K562 (cell line): ENCODE results near the gene PPM1N. TPM values are rescaled to one million over a fixed set of nuclear protein-coding genes. Genes with fewer than 3 reads are reported as not detected.

ENCODE experiments used
- BDP1 ChIP-seq: IDR thresholded peaks from 3 replicates; pipeline ENCODE4 v1.6.1; 2011; ENCODE audit not compliant: insufficient read length, insufficient read depth
- CREM ChIP-seq: IDR thresholded peaks from 2 replicates; pipeline ENCODE4 v1.6.1; 2014; ENCODE audit warnings: antibody characterized with exemption, low read depth
- ETV1 ChIP-seq: fragments of 450-650 bp; conservative IDR thresholded peaks from 2 replicates; pipeline ENCODE4 v1.6.1; 2016; ENCODE audit warnings: missing genetic modification characterization, control low read depth, low read depth, missing compliant biosample characterization
- FOXK2 ChIP-seq, 2 experiments: fragments of 450-650 bp; IDR thresholded peaks in 1 of 2; conservative IDR thresholded peaks in 1 of 2; 2 replicates each; pipeline ENCODE4 v1.6.1; 2016; ENCODE audit warnings: low read depth in 2 of 2, mild to moderate bottlenecking in 1 of 2
- RBBP5 ChIP-seq: fragments of 200-600 bp; sonication (generic); IDR thresholded peaks from 2 replicates; pipeline ENCODE4 v1.6.1; 2012; ENCODE audit warnings: borderline replicate concordance, mild to moderate bottlenecking, low read length, control low read depth, inconsistent platforms; ENCODE audit not compliant: insufficient read depth, poor library complexity, severe bottlenecking
- SP1 ChIP-seq: sonication (generic); formaldehyde crosslinking; IDR thresholded peaks from 2 replicates; pipeline ENCODE4 v1.8.1; 2022; ENCODE audit warnings: mild to moderate bottlenecking, missing genetic modification reagents
- SRF ChIP-seq, 2 experiments: fragments of 250-450, 450-650 bp in 1 of 2; sonication (Bioruptor Pico) in 1 of 2; sonication (generic) in 1 of 2; formaldehyde crosslinking; IDR thresholded peaks; 2 replicates each; pipeline versions ENCODE4 v1.5.0 to v1.5.1; 2020 to 2022; ENCODE audit warnings: mild to moderate bottlenecking in 1 of 2, missing genetic modification reagents in 1 of 2
- TAL1 ChIP-seq: fragments of 450-650 bp; IDR thresholded peaks from 2 replicates; pipeline ENCODE4 v1.6.1; 2016; ENCODE audit warnings: mild to moderate bottlenecking
- ZNF239 ChIP-seq: fragments of 250-450 bp; sonication (Bioruptor Pico); IDR thresholded peaks from 2 replicates; pipeline ENCODE4 v1.4.0; 2020; ENCODE audit warnings: mild to moderate bottlenecking
- ZNF431 ChIP-seq: sonication (generic); formaldehyde crosslinking; IDR thresholded peaks from 2 replicates; pipeline ENCODE4 v1.8.0; 2022; ENCODE audit warnings: mild to moderate bottlenecking, missing genetic modification reagents
- polyA plus RNA-seq, 8 experiments: library from polyadenylated mRNA; depleted of rRNA in 4 of 8; stranded (reverse) in 5 of 8; unstranded in 3 of 8; fragments of >200 nt; fragmentation: Nextera tagmentation in 2 of 8; fragmentation: Illumina TruSeq in 1 of 8; extraction: Ambion mirVana in 2 of 8; extraction: Trizol in 1 of 8; gene quantifications; 2 replicates each; pipeline versions ENCODE4 v1.2.1 to v1.2.3, GENCODE V29; 2011 to 2014; ENCODE audit warnings: inconsistent platforms in 1 of 8, missing spikeins in 1 of 8
- total RNA-seq, 7 experiments: library from RNA; depleted of rRNA in 6 of 7; stranded (reverse); fragments of >200 nt in 6 of 7; fragmentation: Illumina TruSeq in 2 of 7; extraction: Trizol in 2 of 7; gene quantifications; 2 replicates each; pipeline versions ENCODE4 v1.2.1 to v1.2.3, GENCODE V29; 2011 to 2021; ENCODE audit warnings: low replicate concordance in 1 of 7
- TF ChIP-seq, protein P1 (sequence below), 2 experiments: fragments of 200-800 bp in 1 of 2; sonication (Bioruptor generic) in 1 of 2; sonication (generic) in 1 of 2; formaldehyde crosslinking in 1 of 2; IDR thresholded peaks in 1 of 2; conservative IDR thresholded peaks in 1 of 2; 2 replicates each; pipeline versions ENCODE4 v1.5.0 to v1.6.1; 2016 to 2020; ENCODE audit warnings: missing compliant biosample characterization in 1 of 2, missing genetic modification characterization in 1 of 2, missing genetic modification reagents in 1 of 2
- TF ChIP-seq, protein P2 (sequence below): fragments of 450-650 bp; formaldehyde crosslinking; IDR thresholded peaks from 2 replicates; pipeline ENCODE4 v1.4.0; 2020; ENCODE audit warnings: mild to moderate bottlenecking, mixed read lengths
- TF ChIP-seq, protein P3 (sequence below), 3 experiments: fragments of 200-800 bp in 1 of 3; fragments of 250-450 bp in 1 of 3; fragments of 450-650 bp in 1 of 3; sonication (Bioruptor Pico) in 1 of 3; sonication (Bioruptor generic) in 1 of 3; formaldehyde crosslinking in 1 of 3; IDR thresholded peaks; 2 replicates each; pipeline versions ENCODE4 v1.6.1 to v1.8.0; 2016 to 2022; ENCODE audit warnings: mild to moderate bottlenecking in 2 of 3, missing genetic modification characterization in 2 of 3, missing compliant biosample characterization in 1 of 3, moderate library complexity in 1 of 3
- TF ChIP-seq, protein P4 (sequence below), 2 experiments: fragments of 450-650 bp; IDR thresholded peaks; 2 replicates each; pipeline ENCODE4 v1.6.1; 2018; ENCODE audit warnings: mild to moderate bottlenecking in 2 of 2, low read depth in 1 of 2; ENCODE audit not compliant: partially characterized antibody in 2 of 2

PPM1N gene
- total and polyA plus RNA-seq, 9 of the 15 experiments (the other 6 are each of a cell fraction or from before 2014, with no cell fraction given): 4.5 to 15.6 (median 8.7) TPM

DNA sequence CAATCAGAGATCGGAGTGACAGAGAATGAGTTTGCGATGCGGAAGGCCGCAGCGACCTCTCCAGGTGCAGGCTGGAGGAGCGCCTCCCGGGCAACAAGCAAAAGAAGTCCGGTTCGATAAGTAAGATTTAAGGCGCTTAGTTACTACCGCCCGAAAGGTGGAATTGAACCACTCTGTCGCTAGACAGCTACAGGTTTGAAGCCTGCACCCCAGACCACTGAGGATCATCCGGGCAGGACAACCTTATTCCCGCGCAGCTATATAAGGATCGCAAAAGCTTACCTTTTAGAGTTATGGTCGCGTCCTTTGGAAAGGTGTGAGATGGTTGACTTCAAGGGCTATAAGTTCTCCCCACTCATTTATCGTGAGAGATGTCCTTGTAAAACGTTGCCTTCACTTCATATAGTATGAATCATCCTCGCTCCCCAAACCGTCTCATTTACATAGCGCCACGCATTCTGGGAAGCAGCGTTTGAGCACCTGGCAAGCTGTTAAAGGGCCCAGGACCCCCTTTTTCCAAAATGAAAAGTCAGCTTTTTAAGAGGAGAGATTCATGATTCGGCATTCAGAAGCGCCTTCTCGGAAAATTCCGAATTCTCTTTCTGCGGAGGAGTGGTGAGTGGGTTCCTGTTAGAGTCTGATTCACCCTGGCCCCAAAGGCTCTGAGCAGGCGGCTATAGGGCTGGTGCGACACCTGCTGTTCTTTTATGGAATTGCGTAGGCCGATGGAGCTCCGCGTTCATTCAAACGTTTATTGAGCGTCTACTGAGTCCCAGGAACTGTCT is 19.6 kb upstream of the PPM1N start (continued):
- TF ChIP-seq, protein P1, sequence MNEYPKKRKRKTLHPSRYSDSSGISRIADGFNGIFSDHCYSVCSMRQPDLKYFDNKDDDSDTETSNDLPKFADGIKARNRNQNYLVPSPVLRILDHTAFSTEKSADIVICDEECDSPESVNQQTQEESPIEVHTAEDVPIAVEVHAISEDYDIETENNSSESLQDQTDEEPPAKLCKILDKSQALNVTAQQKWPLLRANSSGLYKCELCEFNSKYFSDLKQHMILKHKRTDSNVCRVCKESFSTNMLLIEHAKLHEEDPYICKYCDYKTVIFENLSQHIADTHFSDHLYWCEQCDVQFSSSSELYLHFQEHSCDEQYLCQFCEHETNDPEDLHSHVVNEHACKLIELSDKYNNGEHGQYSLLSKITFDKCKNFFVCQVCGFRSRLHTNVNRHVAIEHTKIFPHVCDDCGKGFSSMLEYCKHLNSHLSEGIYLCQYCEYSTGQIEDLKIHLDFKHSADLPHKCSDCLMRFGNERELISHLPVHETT (CRISPR knock-in tag; conservative IDR thresholded peaks at IDR 0.05 in 1 of 2, IDR thresholded peaks at IDR 0.05 in 1 of 2): peak in 1 of 2 experiments; percentile 44; a peak in 1 of 4 replicates
- peak; percentile 88 for TF ChIP-seq BDP1
- TF ChIP-seq ZNF239: peak; percentile 98
- TF ChIP-seq SP1 (CRISPR knock-in tag): peak; percentile 85
- peak; percentile 57 to 85; a peak in 2 of 4 replicates for TF ChIP-seq FOXK2 (conservative IDR thresholded peaks at IDR 0.05 in 1 of 2, IDR thresholded peaks at IDR 0.05 in 1 of 2; ENCODE audit: low read depth in 2 of 2)
- TF ChIP-seq TAL1: no peak; the same call in 1 of the 2 replicates
- peak; percentile 44 for TF ChIP-seq CREM
- TF ChIP-seq, protein P2, sequence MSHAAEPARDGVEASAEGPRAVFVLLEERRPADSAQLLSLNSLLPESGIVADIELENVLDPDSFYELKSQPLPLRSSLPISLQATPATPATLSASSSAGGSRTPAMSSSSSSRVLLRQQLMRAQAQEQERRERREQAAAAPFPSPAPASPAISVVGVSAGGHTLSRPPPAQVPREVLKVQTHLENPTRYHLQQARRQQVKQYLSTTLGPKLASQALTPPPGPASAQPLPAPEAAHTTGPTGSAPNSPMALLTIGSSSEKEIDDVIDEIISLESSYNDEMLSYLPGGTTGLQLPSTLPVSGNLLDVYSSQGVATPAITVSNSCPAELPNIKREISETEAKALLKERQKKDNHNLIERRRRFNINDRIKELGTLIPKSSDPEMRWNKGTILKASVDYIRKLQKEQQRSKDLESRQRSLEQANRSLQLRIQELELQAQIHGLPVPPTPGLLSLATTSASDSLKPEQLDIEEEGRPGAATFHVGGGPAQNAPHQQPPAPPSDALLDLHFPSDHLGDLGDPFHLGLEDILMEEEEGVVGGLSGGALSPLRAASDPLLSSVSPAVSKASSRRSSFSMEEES (CRISPR knock-in tag): no peak
- peak; percentile 28 for TF ChIP-seq RBBP5
- peak; percentile 47 for TF ChIP-seq ETV1 (tag)
- peak in 1 of 2 experiments; percentile 68; a peak in 2 of 4 replicates for TF ChIP-seq SRF (CRISPR knock-in tag; IDR thresholded peaks at IDR 0.05)
- peak; percentile 97 for TF ChIP-seq ZNF431
- TF ChIP-seq, protein P3, sequence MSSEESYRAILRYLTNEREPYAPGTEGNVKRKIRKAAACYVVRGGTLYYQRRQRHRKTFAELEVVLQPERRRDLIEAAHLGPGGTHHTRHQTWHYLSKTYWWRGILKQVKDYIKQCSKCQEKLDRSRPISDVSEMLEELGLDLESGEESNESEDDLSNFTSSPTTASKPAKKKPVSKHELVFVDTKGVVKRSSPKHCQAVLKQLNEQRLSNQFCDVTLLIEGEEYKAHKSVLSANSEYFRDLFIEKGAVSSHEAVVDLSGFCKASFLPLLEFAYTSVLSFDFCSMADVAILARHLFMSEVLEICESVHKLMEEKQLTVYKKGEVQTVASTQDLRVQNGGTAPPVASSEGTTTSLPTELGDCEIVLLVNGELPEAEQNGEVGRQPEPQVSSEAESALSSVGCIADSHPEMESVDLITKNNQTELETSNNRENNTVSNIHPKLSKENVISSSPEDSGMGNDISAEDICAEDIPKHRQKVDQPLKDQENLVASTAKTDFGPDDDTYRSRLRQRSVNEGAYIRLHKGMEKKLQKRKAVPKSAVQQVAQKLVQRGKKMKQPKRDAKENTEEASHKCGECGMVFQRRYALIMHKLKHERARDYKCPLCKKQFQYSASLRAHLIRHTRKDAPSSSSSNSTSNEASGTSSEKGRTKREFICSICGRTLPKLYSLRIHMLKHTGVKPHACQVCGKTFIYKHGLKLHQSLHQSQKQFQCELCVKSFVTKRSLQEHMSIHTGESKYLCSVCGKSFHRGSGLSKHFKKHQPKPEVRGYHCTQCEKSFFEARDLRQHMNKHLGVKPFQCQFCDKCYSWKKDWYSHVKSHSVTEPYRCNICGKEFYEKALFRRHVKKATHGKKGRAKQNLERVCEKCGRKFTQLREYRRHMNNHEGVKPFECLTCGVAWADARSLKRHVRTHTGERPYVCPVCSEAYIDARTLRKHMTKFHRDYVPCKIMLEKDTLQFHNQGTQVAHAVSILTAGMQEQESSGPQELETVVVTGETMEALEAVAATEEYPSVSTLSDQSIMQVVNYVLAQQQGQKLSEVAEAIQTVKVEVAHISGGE (CRISPR knock-in tag; IDR thresholded peaks at IDR 0.05): peak in 1 of 3 experiments; percentile 62; a peak in 2 of 6 replicates
- TF ChIP-seq, protein P4, sequence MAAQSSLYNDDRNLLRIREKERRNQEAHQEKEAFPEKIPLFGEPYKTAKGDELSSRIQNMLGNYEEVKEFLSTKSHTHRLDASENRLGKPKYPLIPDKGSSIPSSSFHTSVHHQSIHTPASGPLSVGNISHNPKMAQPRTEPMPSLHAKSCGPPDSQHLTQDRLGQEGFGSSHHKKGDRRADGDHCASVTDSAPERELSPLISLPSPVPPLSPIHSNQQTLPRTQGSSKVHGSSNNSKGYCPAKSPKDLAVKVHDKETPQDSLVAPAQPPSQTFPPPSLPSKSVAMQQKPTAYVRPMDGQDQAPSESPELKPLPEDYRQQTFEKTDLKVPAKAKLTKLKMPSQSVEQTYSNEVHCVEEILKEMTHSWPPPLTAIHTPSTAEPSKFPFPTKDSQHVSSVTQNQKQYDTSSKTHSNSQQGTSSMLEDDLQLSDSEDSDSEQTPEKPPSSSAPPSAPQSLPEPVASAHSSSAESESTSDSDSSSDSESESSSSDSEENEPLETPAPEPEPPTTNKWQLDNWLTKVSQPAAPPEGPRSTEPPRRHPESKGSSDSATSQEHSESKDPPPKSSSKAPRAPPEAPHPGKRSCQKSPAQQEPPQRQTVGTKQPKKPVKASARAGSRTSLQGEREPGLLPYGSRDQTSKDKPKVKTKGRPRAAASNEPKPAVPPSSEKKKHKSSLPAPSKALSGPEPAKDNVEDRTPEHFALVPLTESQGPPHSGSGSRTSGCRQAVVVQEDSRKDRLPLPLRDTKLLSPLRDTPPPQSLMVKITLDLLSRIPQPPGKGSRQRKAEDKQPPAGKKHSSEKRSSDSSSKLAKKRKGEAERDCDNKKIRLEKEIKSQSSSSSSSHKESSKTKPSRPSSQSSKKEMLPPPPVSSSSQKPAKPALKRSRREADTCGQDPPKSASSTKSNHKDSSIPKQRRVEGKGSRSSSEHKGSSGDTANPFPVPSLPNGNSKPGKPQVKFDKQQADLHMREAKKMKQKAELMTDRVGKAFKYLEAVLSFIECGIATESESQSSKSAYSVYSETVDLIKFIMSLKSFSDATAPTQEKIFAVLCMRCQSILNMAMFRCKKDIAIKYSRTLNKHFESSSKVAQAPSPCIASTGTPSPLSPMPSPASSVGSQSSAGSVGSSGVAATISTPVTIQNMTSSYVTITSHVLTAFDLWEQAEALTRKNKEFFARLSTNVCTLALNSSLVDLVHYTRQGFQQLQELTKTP (IDR thresholded peaks at IDR 0.05; ENCODE audit: low read depth in 1 of 2, partially characterized antibody in 2 of 2): peak; percentile 73 to 90
